Activated CD4-positive, alpha-beta memory T cell treated with anti-CD3 and anti-CD28 coated beads for 36 hours (primary cell): ENCODE measurements around the gene TSPAN5. TPM values are rescaled to one million over a fixed set of nuclear protein-coding genes. Genes with fewer than 3 reads are reported as not detected.

Experiments
- CTCF ChIA-PET: fragments of 350-600 bp; sonication (Branson Sonifier 250); formaldehyde crosslinking; loops from one replicate; lab custom pipeline; 2021; ENCODE audit warnings: antibody characterized with exemption, inconsistent platforms; lab: Charles Lee
- POLR2A ChIA-PET: fragments of 350-600 bp; sonication (Branson Sonifier 250); formaldehyde crosslinking; loops from one replicate; lab custom pipeline; 2021; ENCODE audit warnings: antibody characterized with exemption; lab: Charles Lee
- DNase-seq: peaks from one replicate; pipeline ENCODE4 v3.0.0-alpha.2; 2020
- H3K27ac Mint-ChIP-seq: one replicate; pipeline ENCODE4 v1.8.0; 2021; ENCODE audit warnings: mixed read lengths
- H3K27me3 Mint-ChIP-seq: one replicate; pipeline ENCODE4 v1.8.0; 2021; ENCODE audit warnings: mixed read lengths
- H3K36me3 Mint-ChIP-seq: one replicate; pipeline ENCODE4 v1.8.0; 2021; ENCODE audit warnings: mixed read lengths
- H3K4me1 Mint-ChIP-seq: one replicate; pipeline ENCODE4 v1.8.0; 2021; ENCODE audit warnings: low read depth, mixed read lengths
- H3K4me3 Mint-ChIP-seq: one replicate; pipeline ENCODE4 v1.8.0; 2021; ENCODE audit warnings: mild to moderate bottlenecking, mixed read lengths
- H3K9me3 Mint-ChIP-seq: one replicate; pipeline ENCODE4 v1.8.0; 2021; ENCODE audit warnings: mixed read lengths
- intact Hi-C: fragments of 100-400 bp; cut with micrococcal nuclease; formaldehyde crosslinking; loops from one replicate; pipeline ENCODE4 v1.15.1; 2023
- total RNA-seq, 2 experiments: library from RNA; stranded (reverse); gene quantifications; one replicate each; pipeline ENCODE4 v1.2.3, GENCODE V29; 2021

TSPAN5 gene
- total RNA-seq, 2 experiments from 2014 or later: 19.2 to 20.4 TPM

DNA sequence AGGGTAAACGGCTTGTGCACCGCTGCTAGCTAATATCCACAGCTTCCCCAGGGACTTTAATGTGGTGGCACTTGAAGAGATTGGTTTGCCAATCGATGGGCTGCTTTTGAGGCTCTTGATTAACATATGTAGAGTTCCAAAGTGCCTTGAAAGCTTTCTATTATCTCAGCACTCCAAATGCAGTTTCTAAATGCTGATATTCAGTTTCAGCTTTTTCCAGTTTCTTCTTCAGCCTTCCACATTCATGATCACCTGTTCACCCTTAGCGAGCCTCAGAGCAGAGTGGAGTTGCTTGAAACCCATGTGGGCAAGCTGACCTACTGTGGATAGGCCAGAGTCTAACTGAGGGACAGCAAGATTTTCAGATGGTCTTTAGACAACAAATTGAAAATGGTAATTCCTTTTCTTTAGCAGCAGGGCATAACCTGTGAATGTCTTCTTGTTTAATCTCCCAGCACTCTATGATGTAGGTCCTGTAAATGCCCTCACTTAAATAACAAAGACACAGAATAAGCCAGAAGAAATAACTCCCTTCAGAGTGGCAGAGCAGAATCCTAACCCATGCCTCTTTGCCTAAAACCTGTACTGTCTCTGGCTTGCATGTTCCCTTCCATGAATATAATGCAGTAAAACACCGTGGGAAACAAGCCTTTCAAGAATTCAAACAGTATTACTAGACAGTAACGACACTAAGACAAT, 99.8 kb downstream of the TSPAN5 start:
- H3K4me3 Mint-ChIP-seq: no peak overlapping the region
- no peaks in the 10 kb centered on the region for H3K27me3 Mint-ChIP-seq
- no peak for DNase-seq
- no peaks in the 10 kb centered on the region for H3K9me3 Mint-ChIP-seq
- intact Hi-C loops: no loop called here
- CTCF ChIA-PET: no interaction called here
- peaks cover 3% of the 10 kb centered on the region for H3K36me3 Mint-ChIP-seq
- peaks cover 14% of the 10 kb centered on the region for H3K4me1 Mint-ChIP-seq
- H3K27ac Mint-ChIP-seq: no peak overlapping the region
- POLR2A ChIA-PET: no interaction called here

DNA sequence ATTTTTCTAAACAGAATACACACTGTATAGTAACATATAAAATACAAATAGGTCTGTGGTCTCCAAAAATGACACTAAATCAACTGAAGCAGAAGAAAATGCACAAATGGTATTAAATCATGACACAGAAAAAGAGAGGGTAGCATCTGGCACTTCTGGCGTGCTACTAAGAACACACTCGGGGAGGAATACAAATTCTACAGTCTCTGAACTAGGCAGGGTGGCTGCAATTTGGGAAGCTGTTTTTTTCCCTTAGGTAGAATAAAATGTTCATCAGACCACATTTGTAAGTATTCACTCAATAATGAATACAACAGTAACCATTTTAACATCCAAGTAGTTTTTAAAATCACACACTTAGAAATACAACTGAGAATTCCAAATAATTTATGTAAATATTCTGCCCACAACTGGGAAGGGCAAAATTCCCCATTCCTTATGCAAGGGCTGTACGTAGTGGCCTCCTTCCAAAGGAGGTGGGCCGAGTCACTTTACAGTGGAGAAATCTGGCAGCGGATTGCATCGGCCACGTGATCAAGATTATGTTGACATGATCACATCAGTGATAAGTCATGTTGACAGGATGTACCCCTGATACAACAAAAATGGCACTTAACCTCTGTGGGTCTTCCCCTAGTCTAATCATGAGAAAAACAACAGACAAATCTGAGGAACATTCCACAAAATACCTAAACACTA, 101.1 kb downstream of the TSPAN5 start:
- H3K9me3 Mint-ChIP-seq: no peaks in the 10 kb centered on the region
- DNase-seq: no peak
- peaks cover 5% of the 10 kb centered on the region for H3K36me3 Mint-ChIP-seq
- POLR2A ChIA-PET: no interaction called here
- CTCF ChIA-PET: no interaction called here
- peaks cover 16% of the 10 kb centered on the region for H3K4me1 Mint-ChIP-seq
- H3K4me3 Mint-ChIP-seq: no peak overlapping the region
- no peaks in the 10 kb centered on the region for H3K27me3 Mint-ChIP-seq
- intact Hi-C loops: no loop called here
- H3K27ac Mint-ChIP-seq: no peak overlapping the region

DNA sequence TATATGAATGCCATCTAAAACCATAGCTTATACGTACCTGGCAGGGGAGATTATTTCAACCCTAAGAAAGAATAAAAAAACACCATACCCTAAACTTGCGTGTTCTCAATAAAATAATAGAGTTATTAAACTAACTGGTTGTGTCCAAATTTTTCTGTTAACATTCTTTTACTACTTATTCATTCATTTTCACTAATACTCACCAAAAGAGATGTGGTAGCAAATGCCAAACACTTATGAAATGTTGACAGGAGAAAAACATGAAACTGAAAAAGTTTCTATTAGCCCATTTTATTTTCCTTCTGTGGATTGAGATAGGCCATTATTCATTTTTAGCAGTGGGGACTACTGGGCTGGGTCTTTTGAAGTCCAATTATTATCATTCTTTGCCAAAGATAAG, 102.0 kb downstream of the TSPAN5 start:
- Mint-ChIP-seq H3K27ac (no peak overlapping the region), H3K4me3 (no peak overlapping the region), H3K27me3 (no peaks in the 10 kb centered on the region), H3K9me3 (no peaks in the 10 kb centered on the region), H3K36me3 (peaks cover 11% of the 10 kb centered on the region), H3K4me1 (peaks cover 21% of the 10 kb centered on the region)
- DNase-seq: no peak
- POLR2A ChIA-PET: interaction anchor here (0.6 kb wide), 1 partner anchor 291 kb away, joined by 5 read pairs; no protein-coding TSS in a partner anchor
- CTCF ChIA-PET: no interaction called here
- intact Hi-C loops: no loop called here

DNA sequence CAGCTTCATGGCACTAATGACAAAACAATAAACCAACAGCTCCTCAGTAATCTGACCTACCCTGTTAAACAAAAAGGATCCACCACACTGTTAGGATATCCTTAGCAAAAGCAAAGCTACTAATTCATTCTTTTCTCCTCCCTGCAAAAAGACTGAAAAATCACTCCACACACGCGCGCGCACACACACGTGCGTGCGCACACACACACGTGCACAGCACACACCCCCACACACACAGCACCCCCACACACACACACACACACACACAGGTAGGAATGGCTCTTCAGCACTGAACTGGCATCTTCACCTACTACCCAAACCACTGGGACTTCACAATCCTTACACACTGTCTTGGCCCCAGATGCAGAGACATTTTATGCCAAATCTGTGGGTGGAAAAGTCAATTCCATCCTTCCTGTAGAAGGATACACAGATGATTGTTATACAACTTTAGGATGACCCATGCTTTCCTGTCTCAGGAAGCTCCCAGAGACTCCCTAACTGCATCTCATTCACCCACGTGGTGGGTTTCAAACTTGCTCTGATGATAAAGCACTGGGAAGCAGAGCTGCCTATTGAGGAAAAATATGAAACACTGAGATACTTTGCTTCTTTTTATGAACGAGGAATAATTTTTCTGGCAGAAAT, 102.5 kb downstream of the TSPAN5 start:
- intact Hi-C loops: no loop called here
- DNase-seq: no peak
- no peak overlapping the region for H3K27ac Mint-ChIP-seq
- H3K36me3 Mint-ChIP-seq: peaks cover 14% of the 10 kb centered on the region
- no peaks in the 10 kb centered on the region for H3K27me3 Mint-ChIP-seq
- H3K4me3 Mint-ChIP-seq: no peak overlapping the region
- ChIA-PET CTCF (no interaction called here), POLR2A (interaction anchor here (0.6 kb wide), 1 partner anchor 292 kb away, joined by 5 read pairs; no protein-coding TSS in a partner anchor)
- no peaks in the 10 kb centered on the region for H3K9me3 Mint-ChIP-seq
- H3K4me1 Mint-ChIP-seq: peaks cover 21% of the 10 kb centered on the region

DNA sequence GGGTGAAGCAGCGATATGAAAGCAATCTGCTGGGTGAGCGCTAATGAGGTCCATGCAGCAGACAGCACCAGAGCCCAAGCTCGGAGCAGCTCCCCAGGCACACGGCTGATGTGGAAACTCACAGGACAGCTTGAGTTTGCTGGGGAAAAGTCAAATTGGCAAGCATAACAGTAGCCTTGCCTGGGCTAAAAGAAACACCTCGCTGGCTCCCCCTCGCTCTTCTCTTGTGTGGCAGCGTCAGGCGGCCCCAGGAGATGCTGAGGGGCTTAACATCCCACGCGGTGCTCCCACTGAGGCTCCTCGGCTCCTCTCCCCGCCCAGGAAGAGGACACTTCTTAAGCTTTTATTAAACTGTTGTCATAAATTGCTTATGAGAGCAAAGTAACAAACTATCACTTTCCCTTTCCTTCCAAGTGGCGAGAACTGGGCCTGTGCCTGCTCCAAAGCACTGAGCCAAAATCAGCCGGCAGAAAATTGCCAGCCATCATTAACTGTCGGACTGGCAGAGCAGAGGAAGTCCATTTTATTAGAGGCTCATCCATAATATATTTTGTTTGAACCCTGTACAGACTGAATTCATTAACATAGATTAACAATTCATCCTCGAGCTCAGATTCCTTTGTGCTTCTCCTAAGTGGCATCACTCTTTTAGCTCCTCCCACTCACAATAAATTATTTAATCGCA, 111.4 kb downstream of the TSPAN5 start:
- intact Hi-C loops: no loop called here
- H3K27me3 Mint-ChIP-seq: no peaks in the 10 kb centered on the region
- H3K27ac Mint-ChIP-seq: no peak overlapping the region
- POLR2A ChIA-PET: no interaction called here
- no peak overlapping the region for H3K4me3 Mint-ChIP-seq
- peaks cover 8% of the 10 kb centered on the region for H3K36me3 Mint-ChIP-seq
- CTCF ChIA-PET: no interaction called here
- peaks cover 21% of the 10 kb centered on the region for H3K4me1 Mint-ChIP-seq
- no peak for DNase-seq
- peaks cover 4% of the 10 kb centered on the region for H3K9me3 Mint-ChIP-seq

DNA sequence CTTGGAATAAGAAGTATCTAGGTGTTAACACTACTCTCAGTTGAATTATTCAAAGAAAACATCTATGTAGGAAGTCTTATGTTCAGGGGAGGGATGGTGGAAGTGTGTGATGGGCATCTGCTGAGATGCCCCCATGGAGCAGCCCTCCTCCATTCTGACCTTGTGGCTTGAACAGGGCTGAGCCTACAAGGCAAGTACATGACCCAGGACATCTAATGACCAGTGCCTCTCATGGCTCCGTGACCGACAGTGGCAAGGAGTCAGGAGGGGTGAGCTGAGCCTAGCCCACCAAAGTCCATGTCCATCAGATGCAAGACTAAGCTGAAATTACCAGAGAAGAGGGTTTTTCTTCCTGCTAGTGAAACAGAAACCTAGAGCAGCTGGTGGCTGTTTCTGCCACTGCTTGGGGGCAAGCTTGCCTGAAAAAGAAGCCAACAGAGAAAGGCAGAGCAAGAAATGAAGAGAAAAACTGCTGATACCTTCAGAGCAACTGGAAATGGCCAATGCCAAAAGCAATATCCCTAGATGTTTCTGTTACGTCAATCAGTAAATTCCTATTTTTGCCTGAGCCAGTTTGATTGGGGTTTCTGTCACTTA, 113.5 kb downstream of the TSPAN5 start:
- ChIA-PET CTCF (interaction anchor here (0.6 to 0.9 kb wide), 2 partner anchors 38 to 77 kb away, joined by 4 to 5 read pairs; no protein-coding TSS in a partner anchor), POLR2A (no interaction called here)
- intact Hi-C loops: no loop called here
- DNase-seq: no peak
- H3K27ac Mint-ChIP-seq: peak overlapping the region; percentile 0
- H3K4me1 Mint-ChIP-seq: peaks cover 19% of the 10 kb centered on the region
- no peaks in the 10 kb centered on the region for H3K9me3 Mint-ChIP-seq
- no peaks in the 10 kb centered on the region for H3K36me3 Mint-ChIP-seq
- H3K4me3 Mint-ChIP-seq: no peak overlapping the region
- H3K27me3 Mint-ChIP-seq: no peaks in the 10 kb centered on the region

DNA sequence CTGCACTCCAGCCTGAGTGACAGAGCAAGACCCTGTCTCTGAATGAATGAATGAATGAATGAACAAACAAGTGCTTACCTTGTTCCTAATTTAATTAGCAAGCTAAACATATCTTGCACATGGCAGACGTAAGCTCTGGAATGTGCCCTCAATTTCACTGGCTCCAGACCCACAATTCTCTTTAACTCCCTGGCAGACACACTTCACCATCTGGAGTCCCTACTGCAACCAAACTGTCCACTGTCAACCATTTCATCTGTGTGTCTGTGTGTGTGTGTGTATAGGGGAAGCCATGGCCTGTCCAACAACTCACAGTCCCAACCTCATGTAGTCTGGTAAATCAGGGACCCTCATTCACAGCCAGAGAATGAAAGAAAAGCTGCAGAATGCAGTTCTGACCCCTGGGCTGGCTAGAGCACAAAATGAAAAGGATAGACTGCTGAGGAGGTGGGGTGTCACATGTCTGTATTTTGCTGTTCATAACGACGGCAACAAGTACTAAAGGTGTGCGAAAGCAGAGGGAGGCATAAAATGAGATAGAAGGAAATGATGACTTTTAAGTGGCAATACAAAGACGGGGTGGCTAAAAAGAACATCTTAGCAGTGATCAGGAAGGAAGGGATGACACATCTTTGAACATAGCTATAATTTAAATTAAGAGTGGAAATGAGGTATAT, 114.1 kb downstream of the TSPAN5 start:
- ChIA-PET CTCF (interaction anchor here (0.9 kb wide), 1 partner anchor 76 kb away, joined by 5 read pairs; no protein-coding TSS in a partner anchor), POLR2A (no interaction called here)
- Mint-ChIP-seq H3K27me3 (no peaks in the 10 kb centered on the region), H3K9me3 (no peaks in the 10 kb centered on the region), H3K36me3 (no peaks in the 10 kb centered on the region), H3K27ac (peak overlapping the region; percentile 0), H3K4me3 (no peak overlapping the region), H3K4me1 (peaks cover 19% of the 10 kb centered on the region)
- intact Hi-C loops: no loop called here
- DNase-seq: no peak

DNA sequence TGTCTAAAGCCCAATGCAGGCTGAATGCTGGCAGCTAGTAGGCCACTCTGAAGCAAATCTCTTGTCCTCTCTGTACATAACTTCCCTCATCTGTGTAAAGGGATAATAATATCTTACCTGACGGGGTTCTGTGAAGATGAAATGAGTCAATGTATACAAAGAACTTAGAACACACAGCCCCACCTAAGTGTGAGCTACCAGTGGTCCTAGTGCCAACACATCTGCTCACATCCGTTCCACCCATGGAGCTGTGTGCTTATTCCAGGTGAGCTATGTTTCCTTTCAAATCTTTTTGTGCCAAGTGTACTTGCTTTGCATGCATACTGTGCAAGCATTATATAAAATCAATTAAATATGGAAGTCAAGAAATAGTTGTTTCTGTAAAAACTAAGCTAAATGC, 116.4 kb downstream of the TSPAN5 start:
- CTCF ChIA-PET: interaction anchor here (0.9 kb wide), 1 partner anchor 13 kb away, joined by 3 read pairs; no protein-coding TSS in a partner anchor
- POLR2A ChIA-PET: no interaction called here
- no peak for DNase-seq
- Mint-ChIP-seq H3K4me3 (no peak overlapping the region), H3K4me1 (peaks cover 19% of the 10 kb centered on the region), H3K27ac (no peak overlapping the region), H3K9me3 (no peaks in the 10 kb centered on the region), H3K36me3 (no peaks in the 10 kb centered on the region), H3K27me3 (no peaks in the 10 kb centered on the region)
- intact Hi-C loops: no loop called here

DNA sequence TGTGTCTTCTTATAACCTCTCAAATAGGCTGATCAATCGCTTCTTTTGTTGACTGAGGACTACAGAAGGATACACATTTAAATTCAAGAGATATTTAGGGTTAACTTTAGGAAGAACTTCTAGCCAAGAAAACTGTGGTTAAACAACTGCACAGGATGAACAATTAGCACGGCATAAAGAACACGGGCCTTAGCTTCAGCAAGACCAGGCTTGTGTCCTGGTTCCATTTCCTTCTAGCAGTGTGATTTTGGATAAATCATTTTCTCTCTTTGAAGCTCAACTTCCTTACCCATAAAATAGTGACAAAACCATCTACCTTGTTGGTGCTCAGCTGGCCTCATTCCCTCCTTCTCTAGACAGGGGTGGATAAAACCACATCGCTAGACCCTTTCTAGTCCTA, 117.6 kb downstream of the TSPAN5 start:
- ChIA-PET POLR2A (no interaction called here), CTCF (no interaction called here)
- peaks cover 17% of the 10 kb centered on the region for H3K4me1 Mint-ChIP-seq
- H3K27ac Mint-ChIP-seq: no peak overlapping the region
- no peaks in the 10 kb centered on the region for H3K36me3 Mint-ChIP-seq
- DNase-seq: no peak
- no peaks in the 10 kb centered on the region for H3K9me3 Mint-ChIP-seq
- H3K27me3 Mint-ChIP-seq: no peaks in the 10 kb centered on the region
- intact Hi-C loops: no loop called here
- no peak overlapping the region for H3K4me3 Mint-ChIP-seq

DNA sequence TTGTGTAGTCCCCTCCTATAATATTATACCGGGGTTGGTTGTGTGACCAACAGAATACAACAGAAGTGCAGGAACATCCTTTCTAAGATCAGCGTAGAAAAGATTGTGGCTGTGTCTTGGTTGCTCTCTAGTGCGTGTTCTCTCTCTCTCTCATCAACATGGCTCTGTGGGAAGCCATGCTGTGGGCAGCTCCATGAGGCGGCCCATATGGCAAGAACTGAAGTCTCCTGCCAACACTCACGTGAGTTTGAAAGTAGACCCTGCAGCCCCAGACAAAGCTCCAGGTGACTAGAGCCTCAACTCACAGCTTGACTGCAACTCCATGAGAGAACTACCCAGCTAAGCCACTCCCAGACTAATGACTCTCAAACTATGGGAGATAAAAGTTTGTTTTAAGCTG, 118.7 kb downstream of the TSPAN5 start:
- peaks cover 11% of the 10 kb centered on the region for H3K4me1 Mint-ChIP-seq
- intact Hi-C loops: no loop called here
- POLR2A ChIA-PET: no interaction called here
- no peaks in the 10 kb centered on the region for H3K36me3 Mint-ChIP-seq
- CTCF ChIA-PET: no interaction called here
- H3K27ac Mint-ChIP-seq: no peak overlapping the region
- DNase-seq: no peak
- H3K9me3 Mint-ChIP-seq: no peaks in the 10 kb centered on the region
- no peak overlapping the region for H3K4me3 Mint-ChIP-seq
- H3K27me3 Mint-ChIP-seq: no peaks in the 10 kb centered on the region

DNA sequence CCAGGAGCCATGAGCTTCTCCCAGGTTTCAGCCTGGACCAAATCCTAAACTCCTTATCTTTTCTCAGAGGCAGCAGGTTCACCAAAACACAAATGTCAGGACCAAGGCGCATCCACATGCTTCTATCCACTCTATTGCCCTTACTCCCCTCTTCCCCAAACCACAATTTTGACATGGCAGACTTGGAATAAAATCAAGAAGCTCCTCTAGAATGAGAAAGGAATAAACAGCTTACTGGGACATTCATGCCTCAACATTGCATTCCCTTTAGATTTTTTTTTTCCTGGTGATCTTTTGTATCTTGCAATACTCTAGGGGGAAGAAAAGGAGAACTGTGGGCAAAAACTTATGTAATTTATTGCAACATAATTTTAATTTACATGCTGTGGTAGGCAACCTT, 119.1 kb downstream of the TSPAN5 start:
- intact Hi-C loops: no loop called here
- Mint-ChIP-seq H3K36me3 (no peaks in the 10 kb centered on the region), H3K27me3 (no peaks in the 10 kb centered on the region), H3K4me3 (no peak overlapping the region), H3K4me1 (peaks cover 11% of the 10 kb centered on the region), H3K27ac (no peak overlapping the region), H3K9me3 (no peaks in the 10 kb centered on the region)
- CTCF ChIA-PET: no interaction called here
- POLR2A ChIA-PET: no interaction called here
- DNase-seq: no peak
